ENCODE measurements around the gene GALR3.
"Not testable (repeated sequence)": the region's sequence is repeated elsewhere in the genome, so short reads cannot be mapped to it uniquely, and the experiment has no call there.

Gene GALR3

DNA sequence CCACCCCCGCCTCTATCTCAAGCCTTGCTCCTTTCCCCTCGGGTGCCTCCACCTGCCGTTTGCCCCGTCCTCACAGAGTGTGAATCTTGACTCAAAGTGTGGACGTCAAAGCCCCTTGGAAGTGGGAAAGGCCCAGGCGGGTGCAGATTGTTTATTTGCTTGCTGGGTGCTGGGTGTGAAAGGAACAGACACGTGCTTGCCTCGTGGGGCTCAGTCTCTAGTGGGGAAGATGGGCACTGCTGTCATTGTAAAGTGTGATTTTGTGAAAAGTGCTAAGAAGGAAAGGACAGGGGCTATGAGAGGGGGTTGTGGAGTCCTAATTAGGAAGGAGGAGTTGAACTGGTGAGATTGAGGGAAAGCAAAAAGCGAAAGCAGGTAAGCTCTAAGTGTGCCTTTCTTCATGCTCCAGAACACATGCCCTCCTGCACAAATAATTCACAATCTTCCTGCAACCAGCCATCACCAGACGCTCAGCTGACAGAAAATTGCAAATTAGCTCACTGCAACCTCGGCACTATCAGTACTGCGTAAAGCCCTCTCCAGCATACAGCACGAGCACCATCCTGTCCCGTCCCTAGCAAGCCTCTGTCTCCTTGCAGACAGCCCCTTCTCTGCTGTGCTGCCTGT lies 25.2 kb upstream of the GALR3 start:
- H3K27ac ChIP-seq: no peak overlapping the region
- TF ChIP-seq, protein P1, sequence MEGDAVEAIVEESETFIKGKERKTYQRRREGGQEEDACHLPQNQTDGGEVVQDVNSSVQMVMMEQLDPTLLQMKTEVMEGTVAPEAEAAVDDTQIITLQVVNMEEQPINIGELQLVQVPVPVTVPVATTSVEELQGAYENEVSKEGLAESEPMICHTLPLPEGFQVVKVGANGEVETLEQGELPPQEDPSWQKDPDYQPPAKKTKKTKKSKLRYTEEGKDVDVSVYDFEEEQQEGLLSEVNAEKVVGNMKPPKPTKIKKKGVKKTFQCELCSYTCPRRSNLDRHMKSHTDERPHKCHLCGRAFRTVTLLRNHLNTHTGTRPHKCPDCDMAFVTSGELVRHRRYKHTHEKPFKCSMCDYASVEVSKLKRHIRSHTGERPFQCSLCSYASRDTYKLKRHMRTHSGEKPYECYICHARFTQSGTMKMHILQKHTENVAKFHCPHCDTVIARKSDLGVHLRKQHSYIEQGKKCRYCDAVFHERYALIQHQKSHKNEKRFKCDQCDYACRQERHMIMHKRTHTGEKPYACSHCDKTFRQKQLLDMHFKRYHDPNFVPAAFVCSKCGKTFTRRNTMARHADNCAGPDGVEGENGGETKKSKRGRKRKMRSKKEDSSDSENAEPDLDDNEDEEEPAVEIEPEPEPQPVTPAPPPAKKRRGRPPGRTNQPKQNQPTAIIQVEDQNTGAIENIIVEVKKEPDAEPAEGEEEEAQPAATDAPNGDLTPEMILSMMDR (conservative IDR thresholded peaks at IDR 0.05): no peak

GRCh38 chr22:37799979-37800378 lies 23.2 kb upstream of the GALR3 start:
- not testable (repeated sequence) for H3K27ac ChIP-seq

- H3K27ac ChIP-seq: peak overlapping the region; percentile 93
- TF ChIP-seq, protein P1 (conservative IDR thresholded peaks at IDR 0.05): no peak
Observed at GRCh38 chr22:37801946-37802309, 21.3 kb upstream of the GALR3 start.

DNA sequence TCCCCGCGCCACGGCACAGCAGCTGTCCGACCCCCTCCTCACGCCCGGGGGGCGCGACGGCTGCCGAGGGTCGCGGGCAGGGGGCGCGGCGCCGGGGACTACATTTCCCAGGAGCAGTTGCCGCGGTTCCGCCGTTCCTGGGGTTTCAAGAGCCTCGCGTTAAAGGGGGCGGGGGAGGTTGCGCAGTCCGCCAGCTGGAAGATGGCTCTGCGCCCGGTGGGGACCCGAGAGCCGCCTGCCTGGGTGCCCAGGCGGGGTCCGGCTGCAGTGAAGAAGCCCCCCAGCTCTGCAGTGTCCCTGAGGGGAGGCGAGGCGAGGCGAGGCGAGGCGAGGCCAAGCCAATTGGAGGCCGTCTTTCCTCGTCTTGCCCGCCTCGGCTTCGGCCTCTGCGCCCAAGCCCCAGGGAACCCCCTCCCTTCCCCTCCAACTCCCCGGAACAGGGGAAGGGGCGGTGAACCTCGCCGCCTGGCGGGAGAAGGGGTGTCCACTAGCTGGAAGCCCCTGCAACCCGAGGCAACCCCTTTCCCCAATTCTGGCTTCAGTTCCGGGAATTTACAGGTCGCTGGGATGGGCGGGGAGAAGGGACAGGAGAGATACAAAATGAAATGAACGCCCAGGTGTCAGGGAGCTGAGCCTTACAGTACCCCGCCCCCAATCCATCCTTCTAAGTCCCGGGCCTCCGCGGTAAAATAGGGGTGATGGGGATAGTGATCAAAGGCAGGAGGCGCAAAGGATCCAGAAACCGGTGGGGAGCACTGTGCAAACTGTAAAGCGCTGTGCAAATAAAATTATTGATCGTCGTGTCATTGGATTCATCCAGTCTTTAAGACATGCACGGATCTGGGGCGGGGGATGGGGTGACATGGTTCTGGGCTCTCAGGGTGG lies 20.6 kb upstream of the GALR3 start:
- TF ChIP-seq, protein P1 (conservative IDR thresholded peaks at IDR 0.05): no peak
- peak overlapping the region; percentile 93 for H3K27ac ChIP-seq

GRCh38 chr22:37803195-37803638 lies 20.0 kb upstream of the GALR3 start:
- TF ChIP-seq, protein P1 (conservative IDR thresholded peaks at IDR 0.05): no peak
- H3K27ac ChIP-seq: peak overlapping the region; percentile 93

DNA sequence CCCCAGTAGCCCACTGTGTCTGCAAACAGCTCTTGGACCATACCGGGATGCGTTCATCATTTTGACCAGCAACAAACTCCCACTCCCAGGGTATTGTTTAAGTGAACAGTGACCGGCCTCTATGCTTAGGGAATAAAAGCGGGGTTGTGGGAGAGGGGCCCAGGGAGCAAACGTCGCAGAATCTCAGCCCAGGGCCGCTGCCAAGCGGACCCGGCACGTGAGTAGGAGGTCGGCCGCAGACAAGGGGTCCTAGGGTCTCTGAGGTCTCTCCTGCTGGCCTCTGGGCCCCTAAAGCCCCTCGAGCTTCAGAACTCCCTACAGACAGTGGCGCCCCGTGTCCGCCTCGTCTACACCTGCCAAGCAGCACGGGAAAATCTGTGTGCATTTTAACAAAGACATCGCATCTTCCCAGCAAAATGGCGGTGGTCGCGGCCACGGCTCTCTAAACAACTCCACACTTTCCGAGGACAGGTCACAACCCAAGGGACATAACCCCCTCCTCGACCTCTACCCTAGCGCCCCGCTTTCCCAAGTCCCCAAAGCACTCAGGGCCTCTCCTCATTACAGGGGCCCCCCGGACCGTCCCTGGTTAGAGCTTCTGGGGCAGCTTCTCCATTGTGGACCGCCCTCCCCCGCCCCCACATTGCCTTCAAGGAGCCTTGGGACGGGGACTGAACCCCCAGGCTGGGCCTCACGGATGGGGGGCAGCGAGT lies 19.4 kb upstream of the GALR3 start:
- H3K27ac ChIP-seq: peak overlapping the region; percentile 93
- TF ChIP-seq, protein P1 (conservative IDR thresholded peaks at IDR 0.05): no peak

GRCh38 chr22:37804352-37804880 lies 18.8 kb upstream of the GALR3 start:
- peak overlapping the region; percentile 93 for H3K27ac ChIP-seq
- TF ChIP-seq, protein P1 (conservative IDR thresholded peaks at IDR 0.05): no peak

Data from VCaP (cell line).